SK-N-SH (cell line): ENCODE data around the gene COL24A1. TPM values are rescaled to one million over a fixed set of nuclear protein-coding genes. Genes with fewer than 3 reads are reported as not detected.
"Not testable (repeated sequence)": the region's sequence is repeated elsewhere in the genome, so short reads cannot be mapped to it uniquely, and the experiment has no call there.

Source experiments
- CTCF ChIA-PET: fragments of 300-600, 350-600 bp; formaldehyde crosslinking; extraction: SDS; loops from one replicate; lab custom pipeline; 2021; lab: Yijun Ruan, JAX
- POLR2A ChIA-PET: fragments of 350-600 bp; sonication (Branson Sonifier 250); formaldehyde crosslinking; extraction: SDS; loops from one replicate; lab custom pipeline; 2020; ENCODE audit warnings: antibody characterized with exemption, inconsistent platforms; lab: Yijun Ruan, JAX
- DNase-seq: peaks from one replicate; pipeline ENCODE4 v3.0.0; 2012
- H2AFZ ChIP-seq: fragments of 200-600 bp; sonication (generic); 2 replicates; pipeline ENCODE4 v1.8.1; 2016; ENCODE audit warnings: antibody characterized with exemption, mild to moderate bottlenecking, low read depth
- H3F3A ChIP-seq: fragments of 200-600 bp; sonication (generic); replicated peaks from 2 replicates; pipeline ENCODE3; 2016; ENCODE audit warnings: antibody characterized with exemption, mild to moderate bottlenecking; ENCODE audit not compliant: insufficient read depth
- H3K27ac ChIP-seq, 2 experiments: fragments of 200-500 bp in 1 of 2; fragments of 200-600 bp in 1 of 2; sonication (Bioruptor generic) in 1 of 2; sonication (generic), shearing (Covaris generic) in 1 of 2; 2 replicates each; pipeline versions ENCODE4 v1.5.1 to v1.6.1; 2014 to 2016; ENCODE audit warnings: low read depth in 2 of 2, inconsistent platforms in 1 of 2, low read length in 1 of 2, mild to moderate bottlenecking in 1 of 2, mixed read lengths in 1 of 2
- H3K27me3 ChIP-seq: fragments of 200-600 bp; sonication (generic), shearing (Covaris generic); 2 replicates; pipeline ENCODE4 v1.6.1; 2016; ENCODE audit warnings: mixed run types; ENCODE audit not compliant: insufficient read depth
- H3K36me3 ChIP-seq, 2 experiments: fragments of 200-500 bp in 1 of 2; fragments of 200-600 bp in 1 of 2; sonication (Bioruptor generic) in 1 of 2; sonication (generic) in 1 of 2; replicated peaks in 1 of 2; 2 replicates each; pipeline versions ENCODE3 to v1.5.1; 2014 to 2016; ENCODE audit warnings: low read length in 1 of 2, mild to moderate bottlenecking in 1 of 2; ENCODE audit not compliant: insufficient read depth in 2 of 2, control insufficient read depth in 1 of 2
- H3K4me1 ChIP-seq, 2 experiments: fragments of 200-500 bp in 1 of 2; fragments of 200-600 bp in 1 of 2; sonication (Bioruptor generic) in 1 of 2; sonication (generic), shearing (Covaris generic) in 1 of 2; 2 replicates each; pipeline versions ENCODE4 v1.5.1 to v1.6.1; 2014 to 2016; ENCODE audit warnings: low read depth in 1 of 2, low read length in 1 of 2, mixed run types in 1 of 2; ENCODE audit not compliant: insufficient read depth in 2 of 2, control insufficient read depth in 1 of 2
- H3K4me2 ChIP-seq: fragments of 200-600 bp; sonication (generic), shearing (Covaris generic); 2 replicates; pipeline ENCODE4 v1.6.1; 2017; ENCODE audit warnings: mixed run types
- H3K4me3 ChIP-seq, 2 experiments: fragments of 200-500 bp in 1 of 2; fragments of 200-600 bp in 1 of 2; sonication (Bioruptor generic) in 1 of 2; sonication (generic), shearing (Covaris generic) in 1 of 2; 2 replicates each; pipeline versions ENCODE4 v1.5.1 to v1.8.1; 2014 to 2016; ENCODE audit warnings: low read depth in 2 of 2, inconsistent platforms in 1 of 2, low read length in 1 of 2, mild to moderate bottlenecking in 1 of 2, mixed read lengths in 1 of 2, moderate library complexity in 1 of 2
- H3K79me2 ChIP-seq: fragments of 200-600 bp; sonication (generic); 2 replicates; pipeline ENCODE4 v1.8.1; 2017; ENCODE audit warnings: mild to moderate bottlenecking; ENCODE audit not compliant: insufficient read depth
- H3K9ac ChIP-seq: fragments of 200-600 bp; sonication (generic); 2 replicates; pipeline ENCODE4 v1.6.1; 2017; ENCODE audit warnings: mixed run types
- H3K9me2 ChIP-seq: fragments of 200-600 bp; sonication (generic); 2 replicates; pipeline ENCODE4 v1.6.1; 2017; ENCODE audit warnings: mixed run types
- H3K9me3 ChIP-seq: fragments of 200-600 bp; sonication (generic); 2 replicates; pipeline ENCODE4 v1.6.1; 2017; ENCODE audit warnings: mixed run types, mild to moderate bottlenecking, moderate library complexity
- H4K20me1 ChIP-seq: fragments of 200-600 bp; sonication (generic); 2 replicates; pipeline ENCODE4 v1.6.1; 2017; ENCODE audit warnings: mild to moderate bottlenecking, mixed run types; ENCODE audit not compliant: insufficient read depth
- CHD2 ChIP-seq: fragments of 150-350 bp; IDR thresholded peaks from 2 replicates; pipeline ENCODE4 v1.6.1; 2018; ENCODE audit warnings: low read length; ENCODE audit not compliant: partially characterized antibody
- ELF1 ChIP-seq: IDR thresholded peaks from 2 replicates; pipeline ENCODE4 v1.4.0; 2012
- FOXJ3 ChIP-seq: sonication (generic); formaldehyde crosslinking; IDR thresholded peaks from 2 replicates; pipeline ENCODE4 v1.5.1; 2020; ENCODE audit warnings: mild to moderate bottlenecking, missing genetic modification reagents
- GATA2 ChIP-seq: sonication (generic); formaldehyde crosslinking; IDR thresholded peaks from 2 replicates; pipeline ENCODE4 v1.5.0; 2020; ENCODE audit warnings: mild to moderate bottlenecking, missing genetic modification reagents
- JUND ChIP-seq: IDR thresholded peaks from 2 replicates; pipeline ENCODE4 v1.4.0; 2012
- MEF2A ChIP-seq: IDR thresholded peaks from 2 replicates; pipeline ENCODE4 v1.4.0; 2012; ENCODE audit warnings: low read depth, borderline replicate concordance
- MXI1 ChIP-seq: IDR thresholded peaks from 2 replicates; pipeline ENCODE4 v1.6.1; 2012; ENCODE audit warnings: mild to moderate bottlenecking, low read depth, low read length, improper control_type of control experiment
- NFIC ChIP-seq: IDR thresholded peaks from 2 replicates; pipeline ENCODE4 v1.4.0; 2012; ENCODE audit warnings: borderline replicate concordance
- POLR2AphosphoS5 ChIP-seq: IDR thresholded peaks from 2 replicates; pipeline ENCODE4 v1.6.1; 2012; ENCODE audit warnings: low read depth, low read length
- RAD21 ChIP-seq: IDR thresholded peaks from 2 replicates; pipeline ENCODE4 v1.6.1; 2012; ENCODE audit warnings: mild to moderate bottlenecking, low read length
- RCOR1 ChIP-seq: fragments of 150-350 bp; IDR thresholded peaks from 2 replicates; pipeline ENCODE4 v1.6.1; 2017; ENCODE audit warnings: antibody characterized with exemption, low read length
- RFX5 ChIP-seq: IDR thresholded peaks from 2 replicates; pipeline ENCODE4 v1.6.1; 2012; ENCODE audit warnings: mild to moderate bottlenecking, improper control_type of control experiment, low read length
- SIN3A ChIP-seq: IDR thresholded peaks from 2 replicates; pipeline ENCODE4 v1.6.1; 2012; ENCODE audit warnings: low read depth, mild to moderate bottlenecking, low read length, moderate library complexity, borderline replicate concordance
- TEAD4 ChIP-seq: IDR thresholded peaks from 2 replicates; pipeline ENCODE4 v1.4.0; 2012; ENCODE audit warnings: mild to moderate bottlenecking, borderline replicate concordance; ENCODE audit not compliant: insufficient read depth
- WGBS: methylation state at CpG from one replicate; pipeline ENCODE4 v1.1.6; 2017; ENCODE audit warnings: low lambda C conversion rate; 5-methylcytosine and 5-hydroxymethylcytosine counted together
- polyA plus RNA-seq, 3 experiments: library from polyadenylated mRNA; depleted of rRNA; stranded (reverse); fragments of >200 nt; gene quantifications; 2 replicates each; pipeline ENCODE4 v1.2.3, GENCODE V29; 2012
- TF ChIP-seq, protein P1 (sequence below): IDR thresholded peaks from 2 replicates; pipeline ENCODE4 v1.4.0; 2012; ENCODE audit warnings: low read depth
- TF ChIP-seq, protein P2 (sequence below): fragments of 200-600 bp; sonication (generic); IDR thresholded peaks from 2 replicates; pipeline ENCODE4 v1.6.1; 2017; ENCODE audit warnings: antibody characterized with exemption, mild to moderate bottlenecking, moderate library complexity
- TF ChIP-seq, protein P3 (sequence below): IDR thresholded peaks from 2 replicates; pipeline ENCODE4; 2012

COL24A1 gene
- polyA plus RNA-seq, 1 of the 3 experiments (the other 2 are of a cell fraction): not detected

DNA sequence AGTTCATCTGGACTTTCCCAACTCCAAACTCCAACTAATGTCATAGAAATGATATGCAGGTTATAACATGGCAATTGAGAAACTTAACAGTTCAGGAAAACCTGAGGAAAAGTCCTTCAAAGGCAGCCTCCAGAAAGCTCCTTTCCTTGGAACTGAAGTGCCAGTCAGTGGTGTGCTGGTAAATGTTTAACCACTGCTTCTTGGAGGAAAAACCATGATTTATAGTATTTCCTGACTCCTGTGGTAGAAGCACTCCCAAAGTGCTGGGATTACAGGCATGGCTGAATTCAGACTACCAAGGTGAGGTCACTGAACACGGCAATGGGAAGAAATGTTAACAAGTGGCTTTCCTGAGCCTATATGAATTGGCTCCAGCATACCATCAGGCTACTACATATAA lies 421.6 kb downstream of the COL24A1 start:
- 6% methylated on average over 1 of the region's 1 CpG for WGBS
- Histone ChIP-seq H4K20me1 (no peaks in the 10 kb centered on the region), H3K9ac (no peak overlapping the region), H3K4me1 (no peaks in the 10 kb centered on the region), H3K9me3 (no peaks in the 10 kb centered on the region), H3K27me3 (no peaks in the 10 kb centered on the region; the same call in 1 of the 2 replicates), H3K36me3 (no peaks in the 10 kb centered on the region), H3K27ac (no peak overlapping the region), H3K79me2 (no peaks in the 10 kb centered on the region), H3K9me2 (no peaks in the 10 kb centered on the region), H3F3A (no peaks in the 10 kb centered on the region), H3K4me3 (no peak overlapping the region), H3K4me2 (no peak overlapping the region), H2AFZ (no peak overlapping the region)
- DNase-seq: no peak
- ChIA-PET CTCF (interaction anchor here (1.0 kb wide), 1 partner anchor 427 kb away, joined by 3 read pairs; no protein-coding TSS in a partner anchor), POLR2A (no interaction called here)
- no peak for TF ChIP-seq JUND
- no peak for TF ChIP-seq RCOR1
- TF ChIP-seq MEF2A: no peak
- TF ChIP-seq ELF1: no peak
- TF ChIP-seq NFIC: no peak
- no peak for TF ChIP-seq GATA2 (CRISPR knock-in tag)
- TF ChIP-seq, protein P1, sequence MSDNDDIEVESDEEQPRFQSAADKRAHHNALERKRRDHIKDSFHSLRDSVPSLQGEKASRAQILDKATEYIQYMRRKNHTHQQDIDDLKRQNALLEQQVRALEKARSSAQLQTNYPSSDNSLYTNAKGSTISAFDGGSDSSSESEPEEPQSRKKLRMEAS: no peak
- no peak for TF ChIP-seq RAD21
- no peak for TF ChIP-seq SIN3A
- no peak for TF ChIP-seq MXI1
- no peak for TF ChIP-seq RFX5
- TF ChIP-seq, protein P2, sequence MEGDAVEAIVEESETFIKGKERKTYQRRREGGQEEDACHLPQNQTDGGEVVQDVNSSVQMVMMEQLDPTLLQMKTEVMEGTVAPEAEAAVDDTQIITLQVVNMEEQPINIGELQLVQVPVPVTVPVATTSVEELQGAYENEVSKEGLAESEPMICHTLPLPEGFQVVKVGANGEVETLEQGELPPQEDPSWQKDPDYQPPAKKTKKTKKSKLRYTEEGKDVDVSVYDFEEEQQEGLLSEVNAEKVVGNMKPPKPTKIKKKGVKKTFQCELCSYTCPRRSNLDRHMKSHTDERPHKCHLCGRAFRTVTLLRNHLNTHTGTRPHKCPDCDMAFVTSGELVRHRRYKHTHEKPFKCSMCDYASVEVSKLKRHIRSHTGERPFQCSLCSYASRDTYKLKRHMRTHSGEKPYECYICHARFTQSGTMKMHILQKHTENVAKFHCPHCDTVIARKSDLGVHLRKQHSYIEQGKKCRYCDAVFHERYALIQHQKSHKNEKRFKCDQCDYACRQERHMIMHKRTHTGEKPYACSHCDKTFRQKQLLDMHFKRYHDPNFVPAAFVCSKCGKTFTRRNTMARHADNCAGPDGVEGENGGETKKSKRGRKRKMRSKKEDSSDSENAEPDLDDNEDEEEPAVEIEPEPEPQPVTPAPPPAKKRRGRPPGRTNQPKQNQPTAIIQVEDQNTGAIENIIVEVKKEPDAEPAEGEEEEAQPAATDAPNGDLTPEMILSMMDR: no peak
- no peak for TF ChIP-seq FOXJ3 (CRISPR knock-in tag)
- TF ChIP-seq POLR2AphosphoS5: no peak
- TF ChIP-seq TEAD4: no peak
- TF ChIP-seq CHD2: no peak

DNA sequence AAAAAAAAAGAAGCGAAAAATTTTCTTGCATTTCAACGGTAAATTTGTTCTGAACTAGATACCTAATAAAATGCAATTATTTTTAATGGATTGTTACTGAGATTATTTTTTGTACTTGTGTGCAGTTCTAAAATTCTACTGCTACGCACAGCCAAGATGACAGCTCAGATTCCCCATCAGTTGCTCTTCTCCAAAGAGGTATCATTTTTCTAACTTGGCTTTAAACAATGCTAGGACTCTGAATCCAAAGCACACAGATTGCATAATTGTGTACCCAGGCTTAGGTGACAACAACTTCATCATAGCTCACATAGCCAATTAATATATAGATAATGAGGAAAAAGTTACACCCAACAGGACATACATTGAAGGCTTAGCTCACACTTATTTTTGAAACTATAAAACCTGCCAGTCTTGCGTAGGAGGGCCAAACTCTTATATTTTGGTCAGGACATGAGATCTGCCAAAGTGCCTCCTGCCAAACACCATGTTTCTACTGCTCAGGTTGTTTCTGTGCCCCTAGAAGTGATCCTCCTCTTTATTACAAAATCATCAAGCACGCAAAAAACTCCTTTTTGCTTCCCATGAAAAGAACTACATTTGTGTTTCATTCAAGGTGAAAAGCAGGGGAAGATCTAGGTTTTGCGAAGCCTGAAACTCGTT lies 437.8 kb downstream of the COL24A1 start:
- Histone ChIP-seq H3K4me3 (no peak overlapping the region), H3K79me2 (no peaks in the 10 kb centered on the region), H2AFZ (no peak overlapping the region), H3K9me2 (no peaks in the 10 kb centered on the region), H3K36me3 (no peaks in the 10 kb centered on the region), H3K27me3 (no peaks in the 10 kb centered on the region; the same call in 1 of the 2 replicates), H3K27ac (no peak overlapping the region), H3F3A (no peaks in the 10 kb centered on the region), H3K9ac (no peak overlapping the region), H3K9me3 (peaks cover 17% of the 10 kb centered on the region; the same call in 1 of the 2 replicates), H4K20me1 (no peaks in the 10 kb centered on the region), H3K4me2 (no peak overlapping the region), H3K4me1 (no peaks in the 10 kb centered on the region)
- no peak for DNase-seq
- TF ChIP-seq, protein P3, sequence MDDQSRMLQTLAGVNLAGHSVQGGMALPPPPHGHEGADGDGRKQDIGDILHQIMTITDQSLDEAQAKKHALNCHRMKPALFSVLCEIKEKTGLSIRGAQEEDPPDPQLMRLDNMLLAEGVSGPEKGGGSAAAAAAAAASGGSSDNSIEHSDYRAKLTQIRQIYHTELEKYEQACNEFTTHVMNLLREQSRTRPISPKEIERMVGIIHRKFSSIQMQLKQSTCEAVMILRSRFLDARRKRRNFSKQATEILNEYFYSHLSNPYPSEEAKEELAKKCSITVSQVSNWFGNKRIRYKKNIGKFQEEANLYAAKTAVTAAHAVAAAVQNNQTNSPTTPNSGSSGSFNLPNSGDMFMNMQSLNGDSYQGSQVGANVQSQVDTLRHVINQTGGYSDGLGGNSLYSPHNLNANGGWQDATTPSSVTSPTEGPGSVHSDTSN: no peak
- no peak for TF ChIP-seq NFIC
- ChIA-PET POLR2A (no interaction called here), CTCF (interaction anchor here (1.4 kb wide), 1 partner anchor 238 kb away, joined by 5 read pairs; no protein-coding TSS in a partner anchor)
- WGBS: 62% methylated on average over 7 of the region's 7 CpGs

DNA sequence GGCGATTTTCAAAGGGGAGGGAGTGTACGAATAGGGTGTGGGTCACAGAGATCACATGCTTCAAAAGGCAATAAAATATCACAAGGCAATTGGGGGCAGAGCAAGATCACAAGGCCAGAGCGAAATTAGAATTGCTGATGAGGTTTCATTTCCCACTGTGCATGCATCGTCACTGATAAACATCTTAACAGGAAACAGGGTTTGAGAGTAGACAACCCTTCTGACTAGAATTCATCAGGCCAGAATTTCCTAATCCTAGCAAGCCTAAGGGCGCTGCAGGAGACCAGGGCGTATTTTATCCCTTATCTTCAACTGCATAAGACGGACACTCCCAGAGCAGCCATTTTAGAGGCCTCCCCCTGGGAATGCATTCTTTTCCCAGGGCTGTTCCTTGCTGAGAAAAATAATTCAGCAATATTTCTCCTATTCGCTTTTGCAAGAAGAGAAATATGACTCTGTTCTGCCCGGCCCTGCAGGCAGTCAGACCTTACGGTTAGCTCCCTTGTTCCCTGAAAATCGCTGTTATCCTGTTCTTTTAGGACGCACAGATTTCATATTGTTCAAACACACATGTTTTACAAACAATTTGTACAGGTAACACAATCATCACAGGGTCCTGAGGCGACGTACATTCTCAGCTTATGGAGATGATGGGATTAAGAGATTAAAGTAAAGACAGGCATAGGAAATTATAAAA lies 442.0 kb downstream of the COL24A1 start:
- H4K20me1 ChIP-seq, H3K36me3 ChIP-seq, H3K9me3 ChIP-seq, H3K9me2 ChIP-seq, DNase-seq, H3K27me3 ChIP-seq, H3K4me1 ChIP-seq, H3K27ac ChIP-seq, H3K4me2 ChIP-seq, H3K9ac ChIP-seq, H3K4me3 ChIP-seq, POLR2A ChIA-PET, H3K79me2 ChIP-seq, H3F3A ChIP-seq, H2AFZ ChIP-seq: not testable (repeated sequence)
- CTCF ChIA-PET: interaction anchor here (1.1 to 1.3 kb wide), 2 partner anchors 22 kb away, joined by 3 to 4 read pairs; no protein-coding TSS in a partner anchor
- WGBS: 24% methylated on average over 14 of the region's 14 CpGs
